PC-3 (cell line): ENCODE results near the gene EFHC2. TPM values are rescaled to one million over a fixed set of nuclear protein-coding genes. Genes with fewer than 3 reads are reported as not detected.

Experiments
- ATAC-seq: fragments of 200-7000 bp; cut with Tn5 transposase; 2 replicates; pipeline ENCODE4 v1.9.1; 2020; ENCODE audit warnings: mild to moderate bottlenecking, moderate library complexity
- Bru-seq: library from RNA; stranded (reverse); fragments of 400-500 nt; gene quantifications from one replicate; lab custom pipeline; 2021; lab: Mats Ljungman, UMichigan
- BruChase-seq, 2 experiments: library from RNA; stranded (reverse); fragments of 400-500 nt; gene quantifications; one replicate each; lab custom pipeline; 2021; lab: Mats Ljungman, UMichigan
- BruUV-seq: library from RNA; stranded (reverse); fragments of 400-500 nt; replicated peaks from 2 replicates; lab custom pipeline; 2021; lab: Mats Ljungman, UMichigan
- CTCF ChIA-PET: fragments of 300-600 bp; sonication (Branson Sonifier 250); formaldehyde crosslinking; loops from one replicate; lab custom pipeline; 2022; ENCODE audit warnings: antibody characterized with exemption; lab: Charles Lee
- POLR2A ChIA-PET: fragments of 300-600 bp; sonication (Branson Sonifier 250); formaldehyde crosslinking; loops from one replicate; lab custom pipeline; 2022; ENCODE audit warnings: antibody characterized with exemption; ENCODE audit not compliant: unreplicated experiment; lab: Charles Lee
- DNase-seq: peaks from one replicate; pipeline ENCODE4 v3.0.0-alpha.2; 2015
- H2AFZ ChIP-seq: fragments of 300-600 bp; sonication (generic); 2 replicates; pipeline ENCODE4 v1.6.0; 2016; ENCODE audit warnings: antibody characterized with exemption, low read length
- H3F3A ChIP-seq: fragments of 300-600 bp; sonication (generic); one replicate; pipeline ENCODE4 v1.6.0; 2017; ENCODE audit warnings: antibody characterized with exemption, low read length, control low read depth, mild to moderate bottlenecking; ENCODE audit not compliant: unreplicated experiment
- H3K27ac ChIP-seq: fragments of 300-600 bp; sonication (generic); 2 replicates; pipeline ENCODE4 v1.5.1; 2016; ENCODE audit warnings: mild to moderate bottlenecking, low read length
- H3K27me3 ChIP-seq: fragments of 300-600 bp; sonication (generic); 2 replicates; pipeline ENCODE4 v1.6.1; 2016; ENCODE audit warnings: low read length, mixed read lengths
- H3K36me3 ChIP-seq: fragments of 300-600 bp; sonication (generic); 2 replicates; pipeline ENCODE4 v1.6.1; 2016; ENCODE audit warnings: low read depth, mixed run types, low read length, mixed read lengths
- H3K4me1 ChIP-seq: fragments of 300-600 bp; sonication (generic); 2 replicates; pipeline ENCODE4 v1.5.1; 2016; ENCODE audit warnings: low read length; ENCODE audit not compliant: insufficient read depth
- H3K4me2 ChIP-seq: fragments of 300-600 bp; sonication (generic); 2 replicates; pipeline ENCODE4 v1.6.0; 2016; ENCODE audit warnings: low read length
- H3K4me3 ChIP-seq: fragments of 300-600 bp; sonication (generic); 2 replicates; pipeline ENCODE4 v1.5.1; 2016; ENCODE audit warnings: mild to moderate bottlenecking, low read length, mixed read lengths
- H3K79me2 ChIP-seq: fragments of 300-600 bp; sonication (generic); 2 replicates; pipeline ENCODE4 v1.6.1; 2017; ENCODE audit warnings: low read length, mixed read lengths
- H3K9ac ChIP-seq: fragments of 300-600 bp; sonication (generic); 2 replicates; pipeline ENCODE4 v1.6.0; 2016; ENCODE audit warnings: mild to moderate bottlenecking, low read length
- H3K9me2 ChIP-seq: fragments of 300-600 bp; sonication (generic); replicated peaks from 2 replicates; pipeline ENCODE4 v1.6.1; 2016; ENCODE audit warnings: mixed run types, low read length, mixed read lengths
- H3K9me3 ChIP-seq: fragments of 300-600 bp; sonication (generic); 2 replicates; pipeline ENCODE4 v1.6.1; 2016; ENCODE audit warnings: low read length, mixed read lengths
- H4K20me1 ChIP-seq: fragments of 300-600 bp; sonication (generic); 2 replicates; pipeline ENCODE4 v1.6.1; 2016; ENCODE audit warnings: low read length, mixed read lengths
- EZH2 ChIP-seq: fragments of 300-600 bp; sonication (generic); IDR thresholded peaks from one replicate; pipeline ENCODE4 v1.6.1; 2017; ENCODE audit warnings: antibody characterized with exemption, mild to moderate bottlenecking, low read length; ENCODE audit not compliant: unreplicated experiment
- EZH2phosphoT487 ChIP-seq: fragments of 300-600 bp; sonication (generic); IDR thresholded peaks from 2 replicates; pipeline ENCODE4 v1.6.1; 2018; ENCODE audit warnings: mild to moderate bottlenecking, antibody characterized with exemption, low read length, borderline replicate concordance
- intact Hi-C: fragments of 100-400 bp; cut with micrococcal nuclease; formaldehyde crosslinking; loops from 2 replicates; pipeline ENCODE4 v1.9.0; 2023
- long read RNA-seq: library from polyadenylated mRNA; unstranded; transcript quantifications from one replicate; pipeline ENCODE4 v2.0.0, GENCODE V29; 2021; ENCODE audit not compliant: unreplicated experiment
- total RNA-seq: library from RNA; depleted of rRNA; stranded (reverse); fragments of >200 nt; gene quantifications from 2 replicates; pipeline ENCODE4 v1.2.3, GENCODE V29; 2014; rRNA removed
- TF ChIP-seq, protein P1 (sequence below): fragments of 300-600 bp; sonication (generic); conservative IDR thresholded peaks from 2 replicates; pipeline ENCODE4 v1.5.1; 2017; ENCODE audit warnings: antibody characterized with exemption, low read depth, mild to moderate bottlenecking, low read length

The EFHC2 gene, protein sequence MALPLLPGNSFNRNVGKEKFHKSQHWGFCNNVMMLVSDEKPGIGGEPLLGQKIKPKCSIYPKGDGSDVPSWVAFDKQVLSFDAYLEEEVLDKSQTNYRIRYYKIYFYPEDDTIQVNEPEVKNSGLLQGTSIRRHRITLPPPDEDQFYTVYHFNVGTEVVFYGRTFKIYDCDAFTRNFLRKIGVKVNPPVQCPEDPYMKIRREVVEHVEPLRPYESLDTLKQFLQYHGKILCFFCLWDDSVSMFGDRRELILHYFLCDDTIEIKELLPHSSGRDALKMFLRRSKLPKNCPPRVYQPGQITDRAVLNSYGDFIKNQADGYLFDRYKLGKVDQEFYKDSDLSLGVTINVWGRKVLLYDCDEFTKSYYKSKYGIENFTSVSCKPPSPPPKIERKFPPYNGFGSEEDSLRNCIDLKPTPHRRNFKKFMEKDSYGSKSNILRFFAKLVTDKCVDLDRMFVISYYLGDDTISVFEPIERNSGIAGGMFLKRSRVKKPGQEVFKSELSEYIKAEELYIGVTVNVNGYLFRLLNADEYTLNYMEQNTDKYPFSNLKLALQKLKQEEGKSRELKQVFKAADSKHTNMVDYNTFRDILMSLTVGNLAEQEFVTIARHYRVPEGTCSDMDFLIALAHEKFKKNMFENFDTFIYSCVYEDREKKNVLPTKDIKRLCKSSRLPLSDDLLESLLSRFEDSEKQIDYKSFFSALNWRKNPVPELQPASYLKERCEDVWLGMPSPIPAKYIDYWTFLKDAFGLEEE
- total RNA-seq (0.29 and 0.40 TPM in 2 replicates), Bru-seq, nascent RNA (percentile 21 among the genes with signal in this experiment), BruChase-seq, experiment 1, labeled RNA remaining after a 6-hour chase (percentile 14 among the genes with signal in this experiment), BruChase-seq, experiment 2, labeled RNA remaining after a 2-hour chase (percentile 15 among the genes with signal in this experiment)
- long read RNA-seq, partial matches to known transcripts, result 0 of 2 reads
- long read RNA-seq, other reads (novel, unspliced or antisense), result 1 of 2 reads

DNA sequence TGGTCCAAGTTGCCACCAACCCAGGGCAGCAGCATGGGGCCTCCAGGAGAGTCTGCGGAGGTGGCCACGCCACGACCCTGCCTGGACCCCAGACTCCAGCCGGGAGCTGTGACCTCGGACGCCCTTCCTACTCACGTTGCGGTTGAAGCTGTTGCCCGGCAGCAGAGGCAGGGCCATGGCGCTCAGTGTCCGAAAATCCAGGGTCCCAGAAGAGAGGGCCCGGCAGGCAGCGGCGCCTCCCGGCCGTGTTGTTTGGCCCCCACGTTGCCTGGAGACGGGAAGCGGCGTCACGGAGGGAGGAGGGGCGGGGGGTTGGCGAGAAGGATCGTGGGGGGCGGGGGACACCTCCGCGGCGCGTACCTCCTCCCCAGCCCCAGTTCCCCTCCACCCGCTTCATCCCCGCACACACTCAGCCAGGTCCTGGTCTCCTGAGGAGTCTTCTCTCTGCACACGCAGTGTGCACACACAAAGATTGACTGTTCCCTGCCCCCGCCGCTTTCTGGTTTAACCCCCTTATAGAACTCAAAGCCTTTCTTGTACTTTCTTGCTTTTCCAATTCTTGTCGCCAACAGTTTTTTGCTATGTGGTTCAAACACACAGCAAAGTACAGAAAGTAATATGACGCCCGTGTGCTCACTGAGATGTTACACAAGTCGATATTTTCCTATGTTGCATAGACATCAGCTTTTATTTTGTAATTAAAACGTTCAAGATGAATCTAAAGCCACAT lies at the start of gene EFHC2:
EFHC2 (minus strand) TSS at position 261 of the 730 bp plus-strand sequence; CDS start at position 177, 84 bp downstream.
- no TSS peak for BruUV-seq
- Histone ChIP-seq H3K4me2 (peak within 1 kb of the TSS; percentile 85), H3K27me3 (no peaks in the 10 kb centered on the region), H3K27ac (no peak within 1 kb of the TSS), H3K9me3 (no peaks in the 10 kb centered on the region), H3K4me3 (peak within 1 kb of the TSS; percentile 69), H3K9ac (peak within 1 kb of the TSS; percentile 66), H3K9me2 (no peaks in the 10 kb centered on the region), H3K4me1 (peaks cover 4% of the 10 kb centered on the region; the same call in 1 of the 2 replicates), H3K36me3 (no peaks in the 10 kb centered on the region), H3K79me2 (no peaks in the 10 kb centered on the region), H4K20me1 (no peaks in the 10 kb centered on the region), H2AFZ (peak within 1 kb of the TSS; percentile 96), H3F3A (no peaks in the 10 kb centered on the region)
- DNase-seq, result peak; percentile 24
- CTCF ChIA-PET, result no interaction called here
- POLR2A ChIA-PET, result no interaction called here
- intact Hi-C loops, result no loop called here
- peak; percentile 65 for ATAC-seq
- TF ChIP-seq EZH2phosphoT487 (no peak), EZH2 (no peak)
- TF ChIP-seq, protein P1, sequence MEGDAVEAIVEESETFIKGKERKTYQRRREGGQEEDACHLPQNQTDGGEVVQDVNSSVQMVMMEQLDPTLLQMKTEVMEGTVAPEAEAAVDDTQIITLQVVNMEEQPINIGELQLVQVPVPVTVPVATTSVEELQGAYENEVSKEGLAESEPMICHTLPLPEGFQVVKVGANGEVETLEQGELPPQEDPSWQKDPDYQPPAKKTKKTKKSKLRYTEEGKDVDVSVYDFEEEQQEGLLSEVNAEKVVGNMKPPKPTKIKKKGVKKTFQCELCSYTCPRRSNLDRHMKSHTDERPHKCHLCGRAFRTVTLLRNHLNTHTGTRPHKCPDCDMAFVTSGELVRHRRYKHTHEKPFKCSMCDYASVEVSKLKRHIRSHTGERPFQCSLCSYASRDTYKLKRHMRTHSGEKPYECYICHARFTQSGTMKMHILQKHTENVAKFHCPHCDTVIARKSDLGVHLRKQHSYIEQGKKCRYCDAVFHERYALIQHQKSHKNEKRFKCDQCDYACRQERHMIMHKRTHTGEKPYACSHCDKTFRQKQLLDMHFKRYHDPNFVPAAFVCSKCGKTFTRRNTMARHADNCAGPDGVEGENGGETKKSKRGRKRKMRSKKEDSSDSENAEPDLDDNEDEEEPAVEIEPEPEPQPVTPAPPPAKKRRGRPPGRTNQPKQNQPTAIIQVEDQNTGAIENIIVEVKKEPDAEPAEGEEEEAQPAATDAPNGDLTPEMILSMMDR, result no peak

DNA sequence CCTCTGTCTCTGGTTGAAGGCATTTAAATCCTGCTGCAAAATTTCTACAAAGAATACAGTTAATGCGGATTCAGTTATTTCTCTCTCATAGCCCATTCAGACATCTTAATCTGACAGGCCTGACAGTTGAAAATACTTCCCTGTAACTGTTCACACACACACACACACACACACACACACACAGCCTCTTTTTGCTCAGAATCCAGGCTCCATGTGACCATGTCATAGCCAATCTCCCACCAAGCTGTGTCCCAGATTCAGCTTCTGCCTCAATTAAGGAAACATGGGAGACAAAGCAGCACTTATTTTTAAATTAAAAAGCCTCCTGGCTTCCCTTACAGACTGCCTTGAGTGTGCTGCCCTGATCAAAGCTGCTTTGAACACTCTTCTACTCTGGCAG lies 49.3 kb upstream of the EFHC2 start:
- Histone ChIP-seq H3K4me2 (no peak overlapping the region), H4K20me1 (no peaks in the 10 kb centered on the region), H3K79me2 (no peaks in the 10 kb centered on the region), H3K4me3 (no peak overlapping the region), H3K9me2 (no peaks in the 10 kb centered on the region), H3K27ac (no peak overlapping the region), H3K27me3 (no peaks in the 10 kb centered on the region), H3K9ac (no peak overlapping the region), H3K36me3 (no peaks in the 10 kb centered on the region), H2AFZ (no peak overlapping the region), H3F3A (no peaks in the 10 kb centered on the region), H3K4me1 (peaks cover 4% of the 10 kb centered on the region; the same call in 1 of the 2 replicates), H3K9me3 (no peaks in the 10 kb centered on the region)
- TF ChIP-seq EZH2 (no peak), EZH2phosphoT487 (no peak)
- TF ChIP-seq, protein P1, result no peak
- POLR2A ChIA-PET, result no interaction called here
- CTCF ChIA-PET, result no interaction called here
- BruUV-seq, result no TSS peak
- ATAC-seq (no peak), DNase-seq (no peak)
- intact Hi-C loops, result no loop called here
